ENCODE measurements around the gene RAB6B.

The RAB6B gene

DNA sequence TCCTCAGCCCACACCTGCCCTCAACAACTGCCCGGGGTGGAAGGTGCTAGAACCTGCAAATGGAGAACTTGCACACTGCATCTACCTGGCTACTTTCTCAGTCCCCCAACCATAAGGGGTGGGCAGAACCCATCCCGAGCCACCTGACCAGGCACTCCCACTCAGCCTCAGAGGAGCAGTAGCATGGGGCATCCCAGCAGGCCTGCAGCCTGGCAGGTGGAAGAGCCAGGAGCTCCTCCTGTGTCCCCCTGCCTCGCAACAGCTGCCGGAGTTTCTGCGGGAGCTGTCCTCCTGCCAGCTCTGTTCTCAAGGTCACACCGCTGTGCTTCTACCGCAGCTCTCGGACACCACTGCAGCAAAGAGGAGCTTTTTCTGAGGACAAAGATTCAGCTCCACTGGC lies 27.5 kb downstream of the RAB6B start:
- no peak overlapping the region for H3K4me3 ChIP-seq
- H3K27me3 ChIP-seq: no peaks in the 10 kb centered on the region
- no peaks in the 10 kb centered on the region for H3K36me3 ChIP-seq
- H3K4me1 ChIP-seq: peaks cover 0 to 7% (median 6%) of the 10 kb centered on the region in 4 donors
- no peak overlapping the region for H3K27ac ChIP-seq
- intact Hi-C loops (cut with DNase I; ENCODE audit: low total_unique reads): no loop called here
- TF ChIP-seq, protein P1, sequence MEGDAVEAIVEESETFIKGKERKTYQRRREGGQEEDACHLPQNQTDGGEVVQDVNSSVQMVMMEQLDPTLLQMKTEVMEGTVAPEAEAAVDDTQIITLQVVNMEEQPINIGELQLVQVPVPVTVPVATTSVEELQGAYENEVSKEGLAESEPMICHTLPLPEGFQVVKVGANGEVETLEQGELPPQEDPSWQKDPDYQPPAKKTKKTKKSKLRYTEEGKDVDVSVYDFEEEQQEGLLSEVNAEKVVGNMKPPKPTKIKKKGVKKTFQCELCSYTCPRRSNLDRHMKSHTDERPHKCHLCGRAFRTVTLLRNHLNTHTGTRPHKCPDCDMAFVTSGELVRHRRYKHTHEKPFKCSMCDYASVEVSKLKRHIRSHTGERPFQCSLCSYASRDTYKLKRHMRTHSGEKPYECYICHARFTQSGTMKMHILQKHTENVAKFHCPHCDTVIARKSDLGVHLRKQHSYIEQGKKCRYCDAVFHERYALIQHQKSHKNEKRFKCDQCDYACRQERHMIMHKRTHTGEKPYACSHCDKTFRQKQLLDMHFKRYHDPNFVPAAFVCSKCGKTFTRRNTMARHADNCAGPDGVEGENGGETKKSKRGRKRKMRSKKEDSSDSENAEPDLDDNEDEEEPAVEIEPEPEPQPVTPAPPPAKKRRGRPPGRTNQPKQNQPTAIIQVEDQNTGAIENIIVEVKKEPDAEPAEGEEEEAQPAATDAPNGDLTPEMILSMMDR (IDR thresholded peaks at IDR 0.05): no peak
- no peak for DNase-seq
- no peaks in the 10 kb centered on the region for H3K9me3 ChIP-seq

DNA sequence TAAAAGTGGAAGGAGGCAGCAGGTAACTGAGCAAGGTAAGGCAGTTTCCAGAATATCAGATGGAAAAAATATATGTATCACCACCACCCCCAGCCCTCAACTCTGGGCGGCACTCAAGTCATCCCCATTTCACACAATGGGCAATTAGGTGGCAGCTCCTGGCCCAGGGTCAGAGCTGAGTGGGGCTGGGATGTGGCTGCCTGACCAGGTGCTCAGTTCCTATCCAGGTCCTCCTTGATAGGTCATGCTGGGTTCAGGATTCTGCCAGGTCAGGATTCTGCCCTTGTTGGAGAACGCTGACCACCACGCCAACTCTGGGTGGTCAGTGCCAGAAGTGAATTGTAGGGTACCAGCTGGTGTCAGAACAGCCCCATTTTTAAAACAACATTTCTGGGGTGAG lies 29.5 kb downstream of the RAB6B start:
- no peak for DNase-seq
- no peak overlapping the region for H3K4me3 ChIP-seq
- no peak overlapping the region for H3K27ac ChIP-seq
- no peaks in the 10 kb centered on the region for H3K9me3 ChIP-seq
- H3K27me3 ChIP-seq: no peaks in the 10 kb centered on the region
- peaks cover 0 to 7% (median 6%) of the 10 kb centered on the region in 4 donors for H3K4me1 ChIP-seq
- TF ChIP-seq, protein P1 (IDR thresholded peaks at IDR 0.05): no peak
- no peaks in the 10 kb centered on the region for H3K36me3 ChIP-seq
- intact Hi-C loops (cut with DNase I; ENCODE audit: low total_unique reads): no loop called here

DNA sequence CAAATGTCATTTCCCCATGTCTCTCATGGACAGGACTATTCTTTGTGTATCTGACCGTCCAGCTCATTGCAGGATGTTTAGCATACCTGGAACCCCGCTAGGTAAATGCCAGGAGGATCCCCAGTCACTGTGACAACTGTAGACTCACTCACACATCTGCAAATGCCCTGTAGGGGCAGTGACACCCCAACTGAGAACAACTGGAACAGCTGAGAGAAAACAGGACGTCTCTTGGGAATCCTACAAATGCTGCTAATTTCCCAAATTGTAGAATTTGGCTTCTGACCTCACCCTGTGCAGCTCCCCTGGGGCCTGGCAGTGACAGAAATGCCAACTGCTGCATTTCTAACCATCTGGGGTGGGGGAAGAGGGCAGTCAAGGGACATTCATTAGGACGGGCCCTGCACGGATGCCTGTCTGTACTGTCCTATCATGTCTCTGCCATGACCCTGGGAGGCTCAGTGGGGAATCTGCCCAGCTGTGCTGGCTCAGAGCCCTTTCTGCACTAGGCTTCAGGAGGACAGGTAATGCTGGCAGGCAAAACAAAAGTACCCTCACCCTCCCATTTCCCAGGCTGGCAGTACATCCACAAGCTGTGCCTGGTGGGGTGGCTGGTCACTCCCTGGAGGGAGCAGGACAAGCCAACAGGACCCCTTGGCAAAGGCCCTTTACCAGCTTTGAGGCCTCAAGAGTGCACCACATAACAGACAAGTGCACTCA lies 30.4 kb downstream of the RAB6B start:
- Histone ChIP-seq H3K4me1 (peaks cover 0 to 7% (median 6%) of the 10 kb centered on the region in 4 donors), H3K27me3 (no peaks in the 10 kb centered on the region), H3K4me3 (no peak overlapping the region), H3K36me3 (no peaks in the 10 kb centered on the region), H3K27ac (no peak overlapping the region), H3K9me3 (no peaks in the 10 kb centered on the region)
- intact Hi-C loops (cut with DNase I; ENCODE audit: low total_unique reads): no loop called here
- no peak for DNase-seq
- TF ChIP-seq, protein P1 (IDR thresholded peaks at IDR 0.05): no peak

DNA sequence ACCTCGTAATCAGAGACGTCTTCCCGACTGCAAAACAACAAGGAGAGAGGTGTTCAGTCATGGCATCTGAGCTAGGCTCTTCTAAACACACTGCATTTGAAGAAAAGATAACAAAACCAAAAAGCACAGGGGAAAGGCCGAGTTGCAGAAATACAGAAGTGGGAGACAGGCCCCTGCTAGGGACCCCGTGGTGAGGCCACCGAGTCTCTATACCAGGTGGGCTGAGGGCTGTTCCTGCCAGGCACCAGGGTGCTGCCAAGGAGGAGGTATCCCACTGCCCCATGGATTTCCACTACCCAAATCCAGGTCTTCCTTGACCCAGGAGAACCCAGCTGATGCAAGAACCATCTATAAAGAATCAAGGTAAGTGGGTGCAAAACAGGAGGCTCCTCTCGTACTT lies 31.1 kb downstream of the RAB6B start:
- Histone ChIP-seq H3K36me3 (no peaks in the 10 kb centered on the region), H3K4me1 (peaks cover 0 to 7% (median 6%) of the 10 kb centered on the region in 4 donors), H3K27ac (no peak overlapping the region), H3K4me3 (no peak overlapping the region), H3K27me3 (no peaks in the 10 kb centered on the region), H3K9me3 (no peaks in the 10 kb centered on the region)
- intact Hi-C loops (cut with DNase I; ENCODE audit: low total_unique reads): no loop called here
- TF ChIP-seq, protein P1 (IDR thresholded peaks at IDR 0.05): no peak
- DNase-seq: no peak

DNA sequence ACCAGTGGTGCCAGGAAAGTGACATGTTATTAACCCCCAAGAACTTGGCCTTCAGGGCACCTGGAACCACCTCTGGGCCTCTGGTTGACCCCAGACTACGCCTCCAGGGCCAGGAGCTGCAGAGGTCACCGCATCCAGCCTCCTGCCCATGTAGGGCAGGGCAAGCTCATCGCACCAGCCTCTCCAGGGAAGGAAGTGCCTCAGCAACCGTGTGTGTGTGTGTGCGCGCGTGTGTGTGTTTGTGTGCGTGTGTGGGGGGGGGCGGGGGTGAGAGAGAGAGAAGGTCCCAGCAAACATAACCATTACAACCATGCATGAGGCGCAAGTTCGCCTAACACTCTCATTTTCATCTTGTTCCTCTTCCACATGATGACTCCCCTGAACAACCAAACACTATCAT lies 31.8 kb downstream of the RAB6B start:
- no peaks in the 10 kb centered on the region for H3K9me3 ChIP-seq
- no peak for DNase-seq
- TF ChIP-seq, protein P1 (IDR thresholded peaks at IDR 0.05): no peak
- no peak overlapping the region for H3K4me3 ChIP-seq
- no peak overlapping the region for H3K27ac ChIP-seq
- intact Hi-C loops (cut with DNase I; ENCODE audit: low total_unique reads): no loop called here
- H3K27me3 ChIP-seq: no peaks in the 10 kb centered on the region
- no peaks in the 10 kb centered on the region for H3K36me3 ChIP-seq
- H3K4me1 ChIP-seq: peaks cover 0 to 7% (median 6%) of the 10 kb centered on the region in 4 donors
